HG02759 (cell line): ENCODE results near the gene RIMBP2.
"Not testable (repeated sequence)": the region's sequence is repeated elsewhere in the genome, so short reads cannot be mapped to it uniquely, and the experiment has no call there.

Experiments
- ATAC-seq: cut with Tn5 transposase; IDR thresholded peaks from one replicate; pipeline ENCODE4 v1.9.1; 2021; ENCODE audit warnings: mild to moderate bottlenecking, moderate library complexity; ENCODE audit not compliant: unreplicated experiment

The RIMBP2 gene

DNA sequence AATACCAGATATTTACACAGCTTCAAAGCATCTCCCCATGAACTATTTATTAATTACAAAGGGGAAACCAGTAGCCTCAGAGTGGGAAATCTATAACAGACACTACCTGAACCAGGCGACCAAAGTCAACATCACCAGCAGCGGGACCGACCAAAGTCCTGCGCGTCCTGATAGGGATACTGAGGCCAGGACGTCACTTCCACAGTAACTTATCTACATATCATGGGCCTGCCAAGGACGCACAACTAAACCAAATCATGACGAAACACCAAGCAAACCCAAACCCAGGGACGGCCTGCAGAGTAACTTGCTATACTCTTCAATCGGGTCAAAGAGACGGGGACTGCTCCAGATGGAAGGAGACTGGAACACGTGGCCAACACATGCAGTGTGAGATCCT lies 26.0 kb upstream of the RIMBP2 start:
- ATAC-seq, result no peak

DNA sequence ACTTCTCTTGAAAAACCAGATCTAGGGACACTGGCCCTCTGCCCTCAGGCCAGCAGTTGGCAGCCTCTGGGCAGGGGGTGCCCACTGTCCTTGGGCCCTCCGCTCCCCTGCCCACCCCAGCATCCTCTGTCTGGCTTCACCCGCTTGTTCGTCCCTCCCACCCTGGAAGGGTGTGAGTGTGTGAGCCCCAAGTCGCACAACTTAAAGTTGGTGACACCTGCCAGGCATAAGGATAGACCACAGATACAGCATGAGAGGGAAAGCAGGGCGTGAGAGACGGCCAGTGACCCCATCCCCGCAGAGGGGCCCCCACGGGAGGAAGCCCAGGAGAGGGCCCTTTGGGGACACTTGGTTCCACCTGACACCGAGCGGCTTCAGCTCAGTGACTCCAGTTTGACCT lies 23.5 kb upstream of the RIMBP2 start:
- ATAC-seq, result no peak

DNA sequence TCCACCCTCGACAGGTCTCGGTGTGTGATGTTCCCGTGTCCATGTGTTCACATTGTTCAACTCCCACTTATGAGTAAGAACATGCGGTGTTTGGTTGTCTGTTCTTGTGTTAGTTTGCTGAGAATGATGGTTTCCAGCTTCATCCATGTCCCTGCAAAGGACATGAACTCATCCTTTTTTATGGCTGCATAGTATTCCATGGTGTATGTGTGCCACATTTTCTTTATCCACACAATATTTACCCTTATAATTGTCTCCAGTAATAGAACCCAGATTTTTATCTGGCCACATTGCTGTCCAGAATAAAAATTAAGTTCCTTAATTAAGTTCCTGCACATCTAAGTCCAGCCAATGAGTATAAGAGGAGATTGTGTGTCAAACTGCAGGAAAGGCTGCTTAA lies 22.3 kb upstream of the RIMBP2 start:
- ATAC-seq, result not testable (repeated sequence)

DNA sequence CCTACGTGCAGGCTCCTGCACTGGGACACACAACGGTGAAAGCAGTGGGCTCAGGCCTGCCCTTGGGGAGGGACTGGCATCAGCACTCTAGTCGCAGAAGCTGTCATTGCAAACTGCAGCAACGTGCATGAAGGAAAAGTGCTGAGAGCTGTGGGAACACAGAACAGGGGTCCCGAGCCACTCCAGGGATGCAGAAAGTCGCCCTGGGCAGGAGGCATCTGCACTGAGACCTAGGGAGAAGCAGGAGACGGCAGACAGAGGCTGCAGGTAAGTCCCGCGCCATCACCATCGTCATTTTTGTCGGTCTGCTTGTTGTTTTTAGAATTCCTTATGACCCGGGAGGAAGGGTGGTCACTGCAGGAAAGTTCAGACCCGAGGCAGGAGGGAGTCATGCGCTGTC lies 21.6 kb upstream of the RIMBP2 start:
- ATAC-seq, result no peak

DNA sequence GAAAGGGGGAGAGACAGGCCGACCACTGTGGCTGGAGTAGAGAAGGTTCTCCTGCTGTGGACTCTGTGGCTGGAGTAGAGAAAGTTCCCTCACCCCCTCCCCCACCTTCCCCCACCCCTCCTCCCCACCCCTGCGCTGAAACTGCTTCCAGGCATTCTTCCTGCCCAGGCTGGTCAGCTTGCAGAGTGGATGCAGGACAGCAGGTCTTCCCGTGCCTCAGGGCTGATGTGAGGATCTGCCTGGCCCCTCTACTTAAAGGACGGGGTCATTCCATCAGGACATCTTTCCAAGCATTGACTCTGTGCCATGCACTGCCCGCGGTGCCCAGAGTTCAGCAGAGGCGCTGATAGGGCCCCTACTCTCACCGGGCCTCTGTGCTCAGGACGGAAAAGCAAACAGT lies 13.2 kb upstream of the RIMBP2 start:
- ATAC-seq, result no peak

DNA sequence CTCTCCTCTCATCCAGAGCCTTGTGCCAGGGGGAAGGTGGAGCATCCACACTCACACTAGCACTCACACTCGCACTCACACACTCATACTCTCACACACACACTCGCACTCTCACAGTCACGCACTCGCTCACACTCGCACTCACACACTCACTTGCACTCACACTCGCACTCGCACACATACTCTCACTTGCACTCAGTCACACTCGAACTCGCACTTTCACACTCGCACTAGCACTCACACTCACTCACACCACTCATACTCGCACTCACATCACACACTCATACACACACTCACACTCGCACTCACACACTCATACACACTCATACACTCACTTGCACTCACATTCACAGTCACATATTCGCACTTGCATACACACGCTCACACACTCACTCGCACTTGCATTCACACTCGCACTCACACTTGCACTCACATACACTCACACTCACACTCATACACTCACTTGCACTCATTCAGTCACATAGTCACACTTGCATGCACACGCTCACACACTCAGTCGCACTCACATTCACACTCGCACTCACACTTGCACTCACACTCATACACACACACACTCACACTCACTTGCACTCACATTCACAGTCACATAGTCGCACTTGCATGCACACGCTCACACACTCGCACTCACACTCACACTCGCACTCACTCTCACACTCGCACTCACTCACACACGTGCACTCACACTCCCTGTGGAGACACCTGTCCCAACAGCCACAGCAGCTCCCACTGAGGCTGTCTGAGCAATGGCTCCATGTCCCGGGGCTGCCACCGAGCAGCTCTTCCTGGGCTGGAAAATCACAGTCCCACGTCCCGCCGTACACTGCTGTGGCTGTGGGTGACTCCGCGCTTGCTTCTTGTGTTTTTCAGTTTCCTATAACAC lies 12.3 kb upstream of the RIMBP2 start:
- no peak for ATAC-seq

DNA sequence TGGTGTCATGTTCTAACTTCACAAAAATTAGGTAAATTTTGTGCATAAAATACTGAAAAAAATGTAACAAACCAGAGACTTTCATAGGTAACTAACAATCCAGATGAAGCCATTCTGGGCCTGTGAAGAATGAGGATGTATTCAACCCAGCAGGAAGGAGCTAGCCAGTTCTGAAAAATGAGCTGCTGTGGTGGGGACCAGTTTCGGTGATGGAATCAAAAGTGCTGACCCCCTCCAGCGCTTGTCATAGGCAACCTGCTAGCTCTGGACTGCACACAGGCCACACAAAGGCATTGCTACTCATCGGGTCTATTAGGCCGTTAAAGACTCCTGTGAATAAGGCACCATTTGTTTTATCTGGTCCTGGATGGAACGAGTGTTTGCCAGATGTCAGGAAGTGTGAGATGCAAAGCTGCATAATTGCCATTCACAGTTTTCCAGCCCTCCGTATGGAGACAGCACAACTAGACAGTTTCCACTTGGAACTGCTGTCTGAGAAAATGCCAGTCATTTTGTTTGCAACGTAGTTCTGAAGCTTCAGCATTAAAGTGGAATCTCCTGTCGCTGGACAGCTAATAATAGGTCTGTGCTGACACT lies 3.3 kb upstream of the RIMBP2 start:
- ATAC-seq, result no peak

DNA sequence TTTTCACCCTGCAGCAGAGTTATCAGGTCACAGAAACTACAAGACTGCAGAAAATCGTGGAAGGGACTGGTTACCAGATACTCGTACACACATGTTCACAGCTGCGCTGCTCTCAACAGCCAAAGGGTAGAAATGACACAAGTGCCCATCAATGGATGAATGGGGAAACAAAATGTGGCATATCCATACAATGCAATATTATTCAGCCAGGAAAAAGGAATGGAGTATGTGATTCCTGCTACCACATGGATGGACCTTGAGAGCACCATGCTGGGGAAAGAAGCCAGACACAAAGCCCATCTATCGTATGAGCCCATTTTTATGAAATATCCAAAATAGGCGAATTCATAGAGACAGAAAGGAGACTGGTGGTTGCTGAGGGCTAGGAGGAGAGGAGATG lies 1.7 kb upstream of the RIMBP2 start:
- ATAC-seq, result no peak

DNA sequence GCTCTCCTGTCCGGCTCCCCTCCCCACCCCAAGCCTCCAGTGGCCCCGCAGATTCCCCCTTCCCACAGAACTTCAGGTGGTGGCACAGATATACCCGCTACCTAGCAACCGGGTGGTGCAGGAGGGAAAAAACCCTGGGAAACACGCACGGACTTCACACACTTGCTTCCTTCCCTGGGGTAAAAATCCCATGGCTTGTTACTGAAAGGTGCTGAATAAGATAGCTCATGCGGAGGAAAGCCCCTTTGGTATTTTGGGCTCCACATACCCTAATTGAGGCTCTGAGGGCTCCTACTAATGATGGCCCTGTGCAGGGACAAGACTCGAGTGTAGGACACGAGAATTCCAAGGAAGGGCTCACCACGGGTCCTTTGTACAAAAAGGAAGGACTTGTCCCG lies 869 bp upstream of the RIMBP2 start:
- no peak for ATAC-seq

DNA sequence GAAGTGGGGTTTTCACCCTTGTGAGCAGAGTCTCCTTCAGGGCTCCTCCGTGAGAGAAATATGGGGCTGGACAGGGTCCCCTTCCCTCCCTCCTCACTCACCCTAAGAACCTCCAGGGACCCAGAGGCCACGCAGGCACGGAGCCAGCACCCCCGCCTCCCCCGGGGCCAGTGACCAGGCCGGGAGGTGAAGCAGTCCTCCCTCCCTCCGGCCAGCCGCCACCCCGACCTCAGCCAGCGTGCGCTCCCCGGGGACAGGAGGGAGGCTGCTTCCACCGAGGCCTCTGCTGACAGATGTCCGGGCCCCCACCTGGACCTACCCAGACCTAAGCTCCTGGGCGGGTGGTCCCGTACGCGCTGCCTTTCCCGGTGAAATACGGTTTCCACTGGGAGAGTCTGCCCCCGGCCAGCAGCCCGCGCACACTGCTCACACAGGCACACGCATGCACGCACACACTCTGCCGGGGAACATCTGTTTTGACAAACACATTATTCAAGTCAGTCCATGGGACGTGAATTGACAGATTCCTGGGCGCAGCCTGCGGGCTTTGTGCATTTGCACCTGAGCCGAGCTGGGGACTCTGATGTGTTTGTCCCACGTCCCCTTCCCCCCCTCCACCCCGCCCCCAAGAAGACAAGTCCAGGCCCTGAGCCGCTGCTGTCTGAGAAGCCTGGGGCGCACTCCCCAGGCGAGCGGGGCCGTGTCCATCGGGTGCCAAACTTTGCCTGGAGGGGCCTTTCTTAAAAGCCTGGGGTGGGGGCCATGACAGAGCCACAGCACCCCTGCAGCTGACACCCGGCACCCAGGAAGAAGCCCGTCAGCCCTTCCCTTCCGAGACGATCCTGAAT lies 725 bp downstream of the RIMBP2 start:
- no peak for ATAC-seq

DNA sequence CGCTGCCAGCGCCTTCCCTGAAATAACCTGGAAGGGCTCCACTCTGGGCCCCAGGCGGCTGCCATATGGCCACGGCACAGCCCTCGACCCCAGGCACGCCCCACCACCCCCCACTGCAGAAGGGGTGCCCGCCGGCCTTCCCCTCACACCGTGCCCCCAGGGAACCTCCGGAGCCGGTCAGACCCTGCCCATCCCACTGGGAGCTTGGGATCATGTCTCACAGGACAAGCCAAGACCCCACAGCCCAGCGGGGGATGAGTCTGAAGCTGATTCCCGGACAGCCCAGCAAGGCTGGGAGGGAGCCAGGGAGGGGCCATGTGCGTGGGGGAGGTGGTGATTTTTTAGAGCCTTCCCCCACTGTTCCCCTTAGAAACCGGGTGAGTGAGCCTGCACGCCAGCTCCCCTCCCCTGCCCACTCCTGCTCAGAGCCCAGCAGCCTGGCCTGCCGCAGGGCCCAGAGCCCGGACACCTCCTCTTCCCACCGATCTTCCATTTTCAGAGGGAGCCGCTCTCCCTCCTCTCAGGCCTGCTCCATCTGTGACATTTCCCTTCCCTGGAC lies 1.4 kb downstream of the RIMBP2 start:
- no peak for ATAC-seq

DNA sequence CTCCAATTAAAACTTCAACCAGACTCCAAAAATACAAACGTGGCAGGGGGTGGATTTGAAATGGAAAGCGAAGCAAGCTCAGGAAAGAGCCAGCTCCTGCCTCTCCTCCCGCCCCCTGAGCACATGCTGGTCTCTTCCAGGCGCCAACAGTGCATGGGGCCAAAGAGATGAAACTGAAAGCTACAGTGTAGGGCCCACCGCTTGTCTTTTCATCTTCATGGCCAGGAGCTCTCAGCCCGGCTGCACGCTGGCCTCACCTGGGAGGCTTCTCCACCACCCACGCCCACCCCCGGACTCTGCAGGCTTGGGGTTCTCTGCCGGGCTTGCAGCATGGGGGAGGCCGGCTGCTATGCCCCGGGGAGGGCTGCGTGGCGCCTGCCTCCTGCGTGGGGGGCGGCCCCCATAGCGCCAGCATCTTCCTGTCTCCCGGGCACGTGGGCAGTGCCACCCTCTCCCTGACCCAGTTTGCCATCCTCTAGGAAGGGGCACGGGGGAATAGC lies 2.0 kb downstream of the RIMBP2 start:
- no peak for ATAC-seq

DNA sequence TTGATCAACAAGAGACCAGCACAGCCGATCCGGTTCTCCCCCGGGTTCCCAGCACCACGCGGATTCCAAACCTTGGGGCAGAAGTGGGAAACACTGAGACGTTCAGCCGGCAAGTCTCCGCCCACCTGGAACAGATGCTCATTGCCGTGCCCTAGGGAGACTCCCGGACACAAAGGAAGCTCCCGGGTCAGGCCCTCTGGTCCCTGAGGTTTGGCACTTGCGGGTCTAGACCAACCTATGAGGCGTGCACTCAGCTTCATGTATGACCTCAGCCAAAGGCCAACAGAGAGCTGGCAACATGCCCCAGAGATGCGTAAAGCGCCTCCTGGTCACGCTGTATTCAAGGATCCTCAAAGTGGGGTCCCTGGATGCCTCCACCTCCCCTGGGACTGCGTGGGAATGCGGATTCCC lies 2.5 kb downstream of the RIMBP2 start:
- no peak for ATAC-seq

DNA sequence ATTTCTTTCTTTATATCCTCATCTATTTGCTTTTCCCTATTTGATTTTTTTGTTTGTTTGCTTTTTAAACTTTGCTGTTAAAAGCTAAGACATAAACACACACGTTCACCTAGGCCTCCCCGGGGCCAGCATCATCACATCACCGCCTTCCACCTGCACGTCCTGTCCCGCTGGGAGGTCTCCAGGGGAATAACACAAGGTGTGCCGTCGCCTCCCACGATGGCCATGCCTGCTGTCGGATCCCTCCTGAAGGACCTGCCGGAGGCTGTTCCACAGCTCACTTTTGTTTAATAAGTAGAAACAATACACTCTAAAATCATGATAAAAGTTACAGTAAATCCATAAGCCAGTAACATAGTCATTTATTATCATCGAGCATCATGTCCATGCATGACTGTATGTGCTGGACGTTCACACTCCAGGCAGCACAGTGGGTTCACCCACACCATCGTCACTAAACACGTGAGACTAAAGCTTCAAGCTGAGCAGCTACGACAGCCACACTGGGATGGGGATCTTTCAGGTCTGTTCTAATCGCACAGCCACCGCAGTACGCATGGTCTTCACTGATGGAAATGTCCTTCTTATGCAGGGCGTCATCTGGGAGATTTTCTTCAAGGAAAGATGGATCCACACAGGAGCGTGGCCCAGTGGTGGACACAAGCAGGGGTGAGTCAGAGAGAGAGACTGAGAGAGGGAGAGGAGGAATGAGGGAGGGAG lies 3.6 kb downstream of the RIMBP2 start:
- ATAC-seq, result no peak

DNA sequence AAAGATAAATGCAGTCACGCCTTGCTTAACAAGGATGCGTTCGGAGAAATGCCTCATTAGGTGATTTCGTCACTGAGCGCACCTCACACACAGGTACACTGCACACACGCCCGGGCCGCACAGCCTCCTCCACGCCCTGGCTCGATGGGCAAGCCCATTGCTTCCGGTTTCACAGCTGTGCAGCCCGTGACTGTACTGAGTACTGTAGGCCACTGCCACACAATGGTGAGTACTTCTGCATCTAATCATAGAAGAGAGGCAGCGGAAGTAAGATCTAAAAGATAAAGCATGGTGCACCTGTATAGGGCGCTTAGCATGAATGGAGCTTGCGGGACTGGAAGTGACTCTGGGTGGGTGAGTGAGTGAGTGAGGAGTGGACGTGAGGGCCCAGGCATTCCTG lies 4.3 kb downstream of the RIMBP2 start:
- ATAC-seq, result no peak

DNA sequence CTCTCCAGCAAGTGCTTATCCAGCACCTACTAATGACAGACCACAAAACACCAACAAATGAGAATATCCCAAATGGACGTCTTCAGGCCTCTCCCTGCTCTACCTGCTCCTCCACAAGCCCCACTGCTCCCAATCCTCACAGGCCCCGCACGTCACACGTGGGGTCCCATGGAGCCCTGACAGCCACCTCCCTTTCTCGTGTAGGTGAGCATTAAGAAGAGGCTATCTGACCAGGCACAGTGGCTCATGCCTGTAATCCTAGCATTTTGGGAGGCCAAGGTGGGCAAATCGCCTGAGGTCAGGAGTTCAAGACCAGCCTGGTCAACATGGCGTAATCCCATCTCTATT lies 5.4 kb downstream of the RIMBP2 start:
- ATAC-seq, result no peak

DNA sequence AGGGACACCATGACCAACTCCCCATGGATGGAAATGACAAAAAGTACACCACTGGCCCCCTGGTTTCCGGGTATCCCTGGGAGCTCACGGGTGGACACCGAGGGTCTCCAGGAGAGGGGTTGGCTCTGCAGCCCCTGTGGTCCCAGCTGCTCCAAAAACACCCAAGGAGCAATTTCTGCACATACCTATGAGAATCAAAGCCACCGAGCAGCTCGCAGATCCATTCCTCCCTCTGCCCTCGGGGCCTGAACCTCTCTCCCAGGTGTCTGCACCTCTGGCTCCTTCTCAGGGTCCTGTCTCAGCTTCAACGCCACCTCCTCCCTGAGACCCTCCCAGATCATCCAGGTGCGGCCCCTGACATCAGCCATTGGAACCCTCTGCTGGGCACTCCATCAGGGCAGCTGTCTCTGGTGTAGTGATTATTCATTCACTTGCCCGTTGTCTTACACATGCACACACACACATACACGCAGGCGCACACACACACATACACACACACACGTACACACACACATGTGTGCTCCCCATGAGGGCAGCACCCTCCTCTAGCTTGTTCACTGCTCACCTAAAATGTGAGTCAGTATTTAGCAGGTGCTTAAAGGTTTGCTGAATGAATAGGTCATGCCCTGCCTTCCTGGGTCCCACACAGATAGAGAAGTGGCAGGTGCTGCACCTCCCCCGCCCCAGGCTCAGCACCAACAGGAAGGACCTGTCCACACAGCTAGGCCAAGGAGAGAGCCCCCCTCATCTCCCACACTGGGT lies 5.9 kb downstream of the RIMBP2 start:
- no peak for ATAC-seq

DNA sequence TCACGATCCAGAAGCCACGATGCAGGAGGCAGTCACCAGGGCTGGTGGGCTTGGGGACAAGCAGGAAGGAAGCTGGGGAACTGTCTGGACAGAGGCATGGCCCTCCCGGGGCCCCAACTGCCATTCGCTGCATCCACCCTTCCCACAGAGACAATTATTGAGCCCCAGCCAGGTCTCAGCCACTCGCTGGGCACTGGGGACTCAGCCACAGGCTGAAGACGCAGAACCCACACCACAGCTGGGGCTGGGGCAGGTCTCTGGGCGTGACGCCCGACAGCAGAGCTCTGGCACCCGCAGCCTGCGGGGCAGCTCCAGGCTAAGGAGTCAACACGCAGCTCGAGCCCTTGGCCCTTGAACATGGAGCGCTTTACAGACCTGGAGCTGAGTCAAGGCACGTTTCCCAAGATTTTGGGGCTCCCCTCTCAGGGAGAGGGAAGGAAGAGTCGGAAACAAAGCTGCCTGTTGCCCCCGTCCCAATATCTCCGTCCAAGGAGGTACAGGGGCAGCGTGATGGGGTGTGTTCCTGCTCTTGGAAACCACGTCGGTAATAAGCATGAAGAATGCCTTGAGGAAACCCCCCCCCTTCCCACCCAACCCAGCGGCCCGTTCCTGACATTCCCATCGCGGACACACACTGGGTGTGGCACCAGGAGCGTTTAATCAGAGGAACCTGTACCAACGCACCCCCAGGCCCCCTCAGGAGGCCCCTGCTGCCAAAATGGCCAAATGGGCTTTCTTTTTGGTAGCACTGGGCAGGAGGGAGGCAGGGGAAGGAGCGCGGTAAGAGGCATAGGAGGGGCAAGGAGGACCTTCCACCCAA lies 6.7 kb downstream of the RIMBP2 start:
- ATAC-seq, result no peak

DNA sequence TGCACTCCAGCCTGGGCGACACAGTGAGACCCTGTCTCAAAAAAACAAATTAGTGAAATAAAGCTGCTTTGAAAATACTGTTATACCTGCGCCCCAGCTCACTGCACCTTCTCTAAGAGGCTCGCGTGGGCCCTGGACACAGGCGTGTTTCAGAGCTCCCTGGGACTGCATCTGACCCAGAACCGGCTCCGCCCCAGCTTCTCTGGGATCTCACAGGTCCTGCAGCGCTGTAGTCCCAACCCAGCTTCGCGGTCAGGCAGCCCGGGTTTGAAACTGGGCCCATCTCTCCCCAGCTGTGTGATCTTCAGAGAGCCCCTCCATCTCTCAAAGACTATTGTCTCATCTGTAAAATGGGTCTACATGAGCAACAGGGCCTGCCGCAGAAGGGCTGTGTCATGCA lies 7.5 kb downstream of the RIMBP2 start:
- ATAC-seq, result no peak
